CD4-positive, alpha-beta T cell treated with Interleukin-4 for 1 hour (primary cell): Measurements from ENCODE around the gene IGSF3.
"Not testable (repeated sequence)": the region's sequence is repeated elsewhere in the genome, so short reads cannot be mapped to it uniquely, and the experiment has no call there.

Experiments
- DNase-seq, 2 donors: peaks; one replicate each; pipeline ENCODE4 v3.0.0-alpha.2; 2020 to 2022

Gene IGSF3

GRCh38 chr1:116658645-116659044 is 8.9 kb downstream of the IGSF3 start:
- DNase-seq = not testable (repeated sequence)

GRCh38 chr1:116657836-116658235 is 9.7 kb downstream of the IGSF3 start:
- not testable (repeated sequence) for DNase-seq

GRCh38 chr1:116654351-116654750 is 13.2 kb downstream of the IGSF3 start:
- no peak for DNase-seq

- DNase-seq = not testable (repeated sequence)
These were observed 14.9 kb downstream of the IGSF3 start for GRCh38 chr1:116652598-116652997.

GRCh38 chr1:116650781-116651180 is 16.8 kb downstream of the IGSF3 start:
- DNase-seq = not testable (repeated sequence)

- not testable (repeated sequence) for DNase-seq
These were observed 18.5 kb downstream of the IGSF3 start for GRCh38 chr1:116649041-116649440.

- DNase-seq = not testable (repeated sequence)
These were observed 19.2 kb downstream of the IGSF3 start for GRCh38 chr1:116648325-116648724.

GRCh38 chr1:116647186-116647585 is 20.3 kb downstream of the IGSF3 start:
- not testable (repeated sequence) for DNase-seq

- not testable (repeated sequence) for DNase-seq
These were observed 20.8 kb downstream of the IGSF3 start for GRCh38 chr1:116646673-116647170.

- not testable (repeated sequence) for DNase-seq
These were observed 21.5 kb downstream of the IGSF3 start for GRCh38 chr1:116645802-116646672.

- DNase-seq = not testable (repeated sequence)
These were observed 22.5 kb downstream of the IGSF3 start for GRCh38 chr1:116644993-116645392.

GRCh38 chr1:116644096-116644495 is 23.4 kb downstream of the IGSF3 start:
- DNase-seq = not testable (repeated sequence)

GRCh38 chr1:116643281-116643751 is 24.2 kb downstream of the IGSF3 start:
- not testable (repeated sequence) for DNase-seq

GRCh38 chr1:116642311-116643280 is 24.9 kb downstream of the IGSF3 start:
- DNase-seq = not testable (repeated sequence)

GRCh38 chr1:116637583-116637982 is 29.9 kb downstream of the IGSF3 start:
- DNase-seq = not testable (repeated sequence)

GRCh38 chr1:116636584-116636983 is 30.9 kb downstream of the IGSF3 start:
- not testable (repeated sequence) for DNase-seq

GRCh38 chr1:116634386-116634785 is 33.1 kb downstream of the IGSF3 start:
- DNase-seq = not testable (repeated sequence)

- not testable (repeated sequence) for DNase-seq
These were observed 35.3 kb downstream of the IGSF3 start for GRCh38 chr1:116631996-116632925.

GRCh38 chr1:116631554-116631953 is 36.0 kb downstream of the IGSF3 start:
- DNase-seq = not testable (repeated sequence)

- DNase-seq = not testable (repeated sequence)
These were observed 37.5 kb downstream of the IGSF3 start for GRCh38 chr1:116630057-116630456.

GRCh38 chr1:116629441-116629840 is 38.1 kb downstream of the IGSF3 start:
- DNase-seq = not testable (repeated sequence)

- DNase-seq = no peak
These were observed 39.1 kb downstream of the IGSF3 start for GRCh38 chr1:116628448-116628847.
